Tibial nerve (tissue), 4 donors: Measurements from ENCODE around the gene CLMN. TPM values are rescaled to one million over a fixed set of nuclear protein-coding genes. Genes with fewer than 3 reads are reported as not detected.

ENCODE experiments used
- DNase-seq, 2 donors: peaks; one replicate each; pipeline ENCODE4 v3.0.0-alpha.2; 2019; ENCODE audit warnings: low spot score in 2 of 2
- H3K27ac ChIP-seq, 4 donors: fragments of 200-600 bp; sonication (generic) in 3 of 4; one replicate each; pipeline ENCODE4 v1.5.1; 2017 to 2019; ENCODE audit warnings: mild to moderate bottlenecking in 1 of 4
- H3K27me3 ChIP-seq, 2 donors: fragments of 200-600 bp; sonication (generic) in 1 of 2; one replicate each; pipeline versions ENCODE4 v1.5.1 to v1.6.0; 2017 to 2019
- H3K36me3 ChIP-seq, 3 donors: fragments of 200-600 bp; sonication (generic); one replicate each; pipeline ENCODE4 v1.5.1; 2018 to 2019
- H3K4me1 ChIP-seq, 4 donors: fragments of 200-600 bp; sonication (generic) in 3 of 4; one replicate each; pipeline ENCODE4 v1.5.1; 2017 to 2019
- H3K4me3 ChIP-seq, 4 donors: fragments of 200-600 bp; sonication (generic) in 3 of 4; one replicate each; pipeline ENCODE4 v1.5.1; 2017 to 2019; ENCODE audit warnings: mild to moderate bottlenecking in 1 of 4, moderate library complexity in 1 of 4
- H3K9me3 ChIP-seq, 4 donors: fragments of 200-600 bp; sonication (generic) in 3 of 4; one replicate each; pipeline ENCODE4 v1.5.1; 2017 to 2019
- CTCF ChIP-seq, 5 experiments: fragments of 200-600 bp in 3 of 5; fragments of 450-650 bp in 2 of 5; sonication (generic) in 3 of 5; IDR thresholded peaks; one replicate each; pipeline ENCODE4 v1.5.1; 2016 to 2019; ENCODE audit warnings: antibody characterized with exemption in 5 of 5, mild to moderate bottlenecking in 3 of 5, moderate library complexity in 2 of 5
- EP300 ChIP-seq, 2 donors: sonication (generic); formaldehyde crosslinking; IDR thresholded peaks; one replicate each; pipeline ENCODE4 v1.6.1; 2017; ENCODE audit warnings: antibody characterized with exemption in 2 of 2, mild to moderate bottlenecking in 1 of 2
- POLR2A ChIP-seq, 2 donors: fragments of 450-650 bp; IDR thresholded peaks; one replicate each; pipeline ENCODE4 v1.6.1; 2017; ENCODE audit warnings: antibody characterized with exemption in 2 of 2, mild to moderate bottlenecking in 2 of 2, moderate library complexity in 2 of 2
- WGBS, 2 donors: methylation state at CpG; one replicate each; pipeline ENCODE4 v1.1.5; 2018; 5-methylcytosine and 5-hydroxymethylcytosine counted together
- total RNA-seq, 4 donors: library from RNA; depleted of rRNA; stranded (reverse); fragments of >200 nt; gene quantifications; one replicate each; pipeline ENCODE4 v1.1.0, GENCODE V29; 2016

Gene CLMN
- total RNA-seq, 4 donors from 2014 or later, result 31.2 to 49.8 (median 40.9) TPM

- TF ChIP-seq EP300 (IDR thresholded peaks at IDR 0.05), result peak; percentile 23 to 26
- no peak for TF ChIP-seq POLR2A (IDR thresholded peaks at IDR 0.05)
- TF ChIP-seq CTCF (IDR thresholded peaks at IDR 0.05), result no peak
- WGBS, 2 donors, result 70 to 71% methylated on average over 4 of the region's 4 CpGs
Observed at GRCh38 chr14:95322651-95323050, 2.9 kb upstream of the CLMN start.

GRCh38 chr14:95321693-95322455 lies 2.2 kb upstream of the CLMN start:
- DNase-seq, result no peak
- H3K4me1 ChIP-seq, result peaks cover 2 to 55% (median 18%) of the 10 kb centered on the region in 4 donors

More at GRCh38 chr14:95322651-95323050, 2.9 kb upstream of the CLMN start:
- no peaks in the 10 kb centered on the region for H3K9me3 ChIP-seq
- H3K27me3 ChIP-seq, result no peaks in the 10 kb centered on the region
- H3K4me3 ChIP-seq, result no peak overlapping the region
- no peak for DNase-seq
- H3K27ac ChIP-seq, result peak overlapping the region in 3 of 4 donors; percentile 70 to 97 (median 95)
- no peaks in the 10 kb centered on the region for H3K36me3 ChIP-seq
- H3K4me1 ChIP-seq, result peaks cover 2 to 49% (median 18%) of the 10 kb centered on the region in 4 donors

DNA sequence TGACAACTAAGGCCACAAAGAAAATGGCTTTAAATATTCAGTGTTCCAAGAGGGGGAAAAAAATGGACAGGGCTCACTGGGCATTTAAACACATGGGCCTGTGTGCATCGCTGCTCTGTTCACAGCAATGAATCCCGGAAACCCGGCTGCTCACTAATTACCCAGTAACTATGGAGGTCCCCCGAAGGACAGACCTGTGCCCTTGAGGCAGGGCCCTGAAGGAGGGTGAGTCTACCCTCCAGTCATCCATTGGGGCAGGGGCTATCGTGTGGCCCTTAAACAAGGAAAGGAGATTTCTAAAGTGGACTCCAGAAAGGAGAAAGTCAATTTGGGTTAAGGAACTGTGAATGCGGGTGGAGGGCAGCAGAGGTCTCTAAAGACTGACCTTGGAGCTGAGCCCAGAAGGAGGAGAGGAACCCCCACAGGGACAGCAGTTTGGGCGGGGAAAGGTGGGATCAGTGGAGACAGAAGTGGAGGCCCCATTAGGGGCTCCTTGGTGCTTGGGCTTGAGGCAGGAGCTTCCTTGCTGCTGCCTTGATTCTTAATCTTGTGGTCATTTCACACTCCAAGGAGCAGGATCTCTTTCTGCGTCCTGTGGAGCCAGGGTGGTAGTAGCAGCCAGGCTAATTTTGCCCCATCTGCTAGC lies 1.4 kb upstream of the CLMN start:
- Histone ChIP-seq H3K27ac (peak overlapping the region; percentile 83 to 97 (median 90)), H3K27me3 (no peaks in the 10 kb centered on the region), H3K36me3 (no peaks in the 10 kb centered on the region), H3K9me3 (no peaks in the 10 kb centered on the region), H3K4me1 (peaks cover 2 to 56% (median 19%) of the 10 kb centered on the region in 4 donors), H3K4me3 (no peak overlapping the region)
- WGBS, 2 donors, result 58 to 60% methylated on average over 8 of the region's 8 CpGs
- TF ChIP-seq POLR2A (IDR thresholded peaks at IDR 0.05) (no peak), EP300 (IDR thresholded peaks at IDR 0.05) (no peak), CTCF (IDR thresholded peaks at IDR 0.05) (no peak)
- DNase-seq, result no peak

More at GRCh38 chr14:95321693-95322455, 2.2 kb upstream of the CLMN start:
- H3K27ac ChIP-seq, result peak overlapping the region in 3 of 4 donors; percentile 83 to 97 (median 95)
- no peaks in the 10 kb centered on the region for H3K36me3 ChIP-seq
- no peak overlapping the region for H3K4me3 ChIP-seq
- H3K27me3 ChIP-seq, result no peaks in the 10 kb centered on the region
- 75 to 79% methylated on average over 5 of the region's 5 CpGs for WGBS, 2 donors
- TF ChIP-seq POLR2A (IDR thresholded peaks at IDR 0.05) (no peak), CTCF (IDR thresholded peaks at IDR 0.05) (no peak), EP300 (IDR thresholded peaks at IDR 0.05) (no peak)
- no peaks in the 10 kb centered on the region for H3K9me3 ChIP-seq

- peak overlapping the region; percentile 36 to 78 (median 52) for H3K4me3 ChIP-seq
- no peaks in the 10 kb centered on the region for H3K36me3 ChIP-seq
- H3K27me3 ChIP-seq, result no peaks in the 10 kb centered on the region
- H3K4me1 ChIP-seq, result peaks cover 2 to 57% (median 22%) of the 10 kb centered on the region in 4 donors
- peak overlapping the region; percentile 83 to 97 (median 90) for H3K27ac ChIP-seq
- DNase-seq, result no peak
- no peaks in the 10 kb centered on the region for H3K9me3 ChIP-seq
- TF ChIP-seq CTCF (IDR thresholded peaks at IDR 0.05) (no peak), EP300 (IDR thresholded peaks at IDR 0.05) (no peak), POLR2A (IDR thresholded peaks at IDR 0.05) (no peak)
- 24% methylated on average over 14 to 21 of the region's 32 CpGs for WGBS, 2 donors
Observed at GRCh38 chr14:95320078-95320895, 579 bp upstream of the CLMN start.
